MCF 10A (cell line): ENCODE measurements around the gene WDR88. TPM values are rescaled to one million over a fixed set of nuclear protein-coding genes. Genes with fewer than 3 reads are reported as not detected.

Source experiments
- BruUV-seq: library from RNA; stranded (reverse); fragments of 400-500 nt; replicated peaks from 2 replicates; lab custom pipeline; 2021; lab: Mats Ljungman, UMichigan
- CTCF ChIA-PET: fragments of 300-600 bp; sonication (Branson Sonifier 250); formaldehyde crosslinking; extraction: SDS; loops from one replicate; lab custom pipeline; 2021; ENCODE audit warnings: antibody characterized with exemption, inconsistent platforms; lab: Yijun Ruan, JAX
- POLR2A ChIA-PET: fragments of 300-600, 350-650 bp; sonication (Branson Sonifier 250); formaldehyde crosslinking; extraction: SDS; loops from one replicate; lab custom pipeline; 2020; ENCODE audit warnings: antibody characterized with exemption, inconsistent platforms; lab: Yijun Ruan, JAX
- DNase-seq: peaks from one replicate; pipeline ENCODE4 v3.0.0-alpha.2; 2018; ENCODE audit not compliant: unreplicated experiment
- H3K27ac Mint-ChIP-seq: one replicate; pipeline ENCODE4 v1.8.0; 2022; ENCODE audit warnings: mild to moderate bottlenecking, low read depth, mixed read lengths; ENCODE audit not compliant: unreplicated experiment
- H3K27me3 Mint-ChIP-seq: one replicate; pipeline ENCODE4 v1.8.0; 2022; ENCODE audit warnings: mixed read lengths; ENCODE audit not compliant: insufficient read depth, unreplicated experiment
- H3K36me3 Mint-ChIP-seq: one replicate; pipeline ENCODE4 v1.8.0; 2022; ENCODE audit warnings: mild to moderate bottlenecking, moderate library complexity, mixed read lengths; ENCODE audit not compliant: insufficient read depth, unreplicated experiment
- H3K4me1 Mint-ChIP-seq: one replicate; pipeline ENCODE4 v1.8.0; 2022; ENCODE audit warnings: mixed read lengths; ENCODE audit not compliant: insufficient read depth, unreplicated experiment
- H3K4me3 Mint-ChIP-seq: one replicate; pipeline ENCODE4 v1.8.0; 2022; ENCODE audit warnings: mild to moderate bottlenecking, moderate library complexity, mixed read lengths; ENCODE audit not compliant: unreplicated experiment
- H3K9me3 Mint-ChIP-seq: one replicate; pipeline ENCODE4 v1.8.0; 2022; ENCODE audit warnings: mixed read lengths; ENCODE audit not compliant: unreplicated experiment
- CTCF ChIP-seq: fragments of 200-600 bp; IDR thresholded peaks from one replicate; pipeline ENCODE4 v1.8.0; 2022; ENCODE audit warnings: antibody characterized with exemption, mild to moderate bottlenecking; ENCODE audit not compliant: unreplicated experiment
- intact Hi-C: fragments of 100-400 bp; cut with micrococcal nuclease; formaldehyde crosslinking; loops from 2 replicates; pipeline ENCODE4 v1.14.1; 2022
- total RNA-seq: library from RNA; stranded (reverse); gene quantifications from 2 replicates; pipeline ENCODE4 v1.2.3, GENCODE V29; 2022

WDR88 gene
- total RNA-seq, 1 experiment from 2014 or later: not detected

- Mint-ChIP-seq H3K27ac (peak overlapping the region; percentile 31), H3K9me3 (no peaks in the 10 kb centered on the region), H3K4me1 (no peaks in the 10 kb centered on the region), H3K36me3 (no peaks in the 10 kb centered on the region), H3K27me3 (peaks cover 13% of the 10 kb centered on the region), H3K4me3 (peak overlapping the region; percentile 72)
- ChIA-PET POLR2A (interaction anchor here (0.8 to 4.9 kb wide), 2 partner anchors 18 to 182 kb away, joined by 3 to 18 read pairs; no protein-coding TSS in a partner anchor), CTCF (interaction anchor here (0.6 to 3.9 kb wide), 4 partner anchors 11 to 40 kb away, joined by 3 to 16 read pairs (median 6); no protein-coding TSS in a partner anchor)
- intact Hi-C loops: no loop called here
- no peak for TF ChIP-seq CTCF
- peak; percentile 30 for DNase-seq
- no TSS peak for BruUV-seq
Observed at GRCh38 chr19:33194886-33195644, 63.2 kb downstream of the WDR88 start.

- DNase-seq: no peak
- ChIA-PET CTCF (interaction anchor here (0.6 to 3.9 kb wide), 4 partner anchors 12 to 271 kb away, joined by 3 to 16 read pairs (median 6); no protein-coding TSS in a partner anchor), POLR2A (interaction anchor here (0.8 to 4.9 kb wide), 2 partner anchors 19 to 181 kb away, joined by 3 to 18 read pairs; no protein-coding TSS in a partner anchor)
- Mint-ChIP-seq H3K9me3 (no peaks in the 10 kb centered on the region), H3K4me1 (no peaks in the 10 kb centered on the region), H3K36me3 (no peaks in the 10 kb centered on the region), H3K4me3 (peak overlapping the region; percentile 72), H3K27me3 (peaks cover 6% of the 10 kb centered on the region), H3K27ac (peak overlapping the region; percentile 31)
- intact Hi-C loops: no loop called here
- BruUV-seq: no TSS peak
- TF ChIP-seq CTCF: no peak
Observed at GRCh38 chr19:33195645-33196347, 63.9 kb downstream of the WDR88 start.

GRCh38 chr19:33196446-33197193 lies 64.7 kb downstream of the WDR88 start:
- Mint-ChIP-seq H3K9me3 (no peaks in the 10 kb centered on the region), H3K27me3 (no peaks in the 10 kb centered on the region), H3K36me3 (no peaks in the 10 kb centered on the region), H3K4me1 (no peaks in the 10 kb centered on the region), H3K27ac (no peak overlapping the region), H3K4me3 (no peak overlapping the region)
- CTCF ChIA-PET: interaction anchor here (1.0 to 3.9 kb wide), 7 partner anchors 12 to 72 kb away, joined by 3 to 16 read pairs (median 4); no protein-coding TSS in a partner anchor
- intact Hi-C loops: no loop called here
- TF ChIP-seq CTCF: no peak
- BruUV-seq: no TSS peak
- POLR2A ChIA-PET: interaction anchor here (1.8 to 4.9 kb wide), 2 partner anchors 19 kb away, joined by 10 to 18 read pairs; no protein-coding TSS in a partner anchor
- DNase-seq: no peak
